NB4 (cell line): ENCODE data around the gene RIMS1.

ENCODE experiments used
- DNase-seq: peaks from one replicate; pipeline ENCODE4 v3.0.0; 2010; ENCODE audit warnings: low read depth
- H3K4me3 ChIP-seq: one replicate; pipeline ENCODE4 v1.5.1; 2011; ENCODE audit warnings: mild to moderate bottlenecking, low read depth, low read length, moderate library complexity
- CTCF ChIP-seq: IDR thresholded peaks from one replicate; pipeline ENCODE4 v1.5.1; 2012; ENCODE audit warnings: low read depth, low read length
- MAX ChIP-seq: IDR thresholded peaks from 2 replicates; pipeline ENCODE4 v1.6.1; 2011; ENCODE audit warnings: low read depth, low read length
- MYC ChIP-seq: IDR thresholded peaks from 2 replicates; pipeline ENCODE4 v1.6.1; 2011; ENCODE audit warnings: low read depth, low read length
- POLR2A ChIP-seq: IDR thresholded peaks from 2 replicates; pipeline ENCODE4 v1.6.1; 2011; ENCODE audit warnings: mild to moderate bottlenecking; ENCODE audit not compliant: insufficient read length; ENCODE audit errors: extremely low read depth

RIMS1 gene

GRCh38 chr6:72446430-72446829, 560.1 kb downstream of the RIMS1 start:
- no peak overlapping the region for H3K4me3 ChIP-seq
- TF ChIP-seq MYC (no peak), CTCF (no peak), POLR2A (no peak), MAX (no peak)
- DNase-seq: no peak
